Left renal pelvis (tissue), 4 donors: ENCODE data around the gene ZFYVE1. TPM values are rescaled to one million over a fixed set of nuclear protein-coding genes. Genes with fewer than 3 reads are reported as not detected.

ENCODE experiments used
- DNase-seq, 4 donors: peaks; one replicate each; pipeline ENCODE4 v3.0.0-alpha.2; 2013; ENCODE audit warnings: low read depth in 4 of 4, low spot score in 3 of 4
- polyA plus RNA-seq, 4 donors: library from polyadenylated mRNA; unstranded; fragments of 120-200 nt; gene quantifications; one replicate each; pipeline ENCODE4 v1.2.1, GENCODE V29; 2013; ENCODE audit not compliant: insufficient read length in 4 of 4

The ZFYVE1 gene
- polyA plus RNA-seq, 4 donors: 16.6 to 22.8 (median 18.7) TPM

GRCh38 chr14:72925815-72926291, 101.1 kb downstream of the ZFYVE1 start:
- DNase-seq: no peak

GRCh38 chr14:72925171-72925759, 101.6 kb downstream of the ZFYVE1 start:
- DNase-seq: no peak

GRCh38 chr14:72924337-72924736, 102.6 kb downstream of the ZFYVE1 start:
- DNase-seq: no peak

- no peak for DNase-seq
These were observed 105.5 kb downstream of the ZFYVE1 start for GRCh38 chr14:72921396-72921795.

- DNase-seq: no peak
These were observed 106.9 kb downstream of the ZFYVE1 start for GRCh38 chr14:72920008-72920407.

Other genes starting within 250 kb of the ZFYVE1 start
- 1 to 10 TPM; 1.3 to 5.0 (median 4.6) TPM for gene DPF3, start 133.0 kb downstream of the ZFYVE1 start, polyA plus RNA-seq
- gene DCAF4, start 100.6 kb downstream of the ZFYVE1 start, polyA plus RNA-seq: 10 to 100 TPM; 11.9 to 22.1 (median 17.6) TPM
- gene RBM25, start 31.4 kb upstream of the ZFYVE1 start, polyA plus RNA-seq: 100 to 1,000 TPM; 130 to 180 (median 176) TPM
- 10 to 100 TPM; 51.1 to 76.6 (median 71.5) TPM for gene PSEN1, start 109.4 kb upstream of the ZFYVE1 start, polyA plus RNA-seq
- gene PAPLN, start 210.4 kb upstream of the ZFYVE1 start, polyA plus RNA-seq: 10 to 100 TPM; 17.0 to 32.8 (median 26.1) TPM